Measurements from ENCODE around the gene SECISBP2L.

Gene SECISBP2L

GRCh38 chr15:48978638-48979037 is 67.6 kb downstream of the SECISBP2L start:
- ATAC-seq (ENCODE audit: insufficient read depth, low read depth) (no peak), DNase-seq (no peak)
- no peak overlapping the region for H3K9ac ChIP-seq (ENCODE audit: low read depth, low read length)
- H3K4me3 ChIP-seq (ENCODE audit: low read depth in 1 of 2, low read length in 2 of 2), result no peak overlapping the region
- H3K4me1 ChIP-seq (ENCODE audit: insufficient read depth, low read length), result peaks cover 22% of the 10 kb centered on the region
- H2AFZ ChIP-seq (ENCODE audit: low read depth, low read length), result no peak overlapping the region
- H3K79me2 ChIP-seq (ENCODE audit: insufficient read depth, low read length), result no peaks in the 10 kb centered on the region
- TF ChIP-seq CTCF (IDR thresholded peaks at IDR 0.05; ENCODE audit: borderline replicate concordance, extremely low read depth, low read length, poor library complexity, severe bottlenecking) (no peak), EZH2 (IDR thresholded peaks at IDR 0.05; ENCODE audit: borderline replicate concordance, low read depth, low read length, severe bottlenecking) (no peak)
- H3K9me3 ChIP-seq (ENCODE audit: insufficient read depth, low read length, severe bottlenecking), result no peaks in the 10 kb centered on the region
- no peaks in the 10 kb centered on the region for H3K36me3 ChIP-seq (ENCODE audit: insufficient read depth, low read length)
- H3K27ac ChIP-seq (ENCODE audit: low read length), result no peak overlapping the region; the same call in 1 of the 2 replicates
- H4K20me1 ChIP-seq (ENCODE audit: insufficient read depth, low read length), result no peaks in the 10 kb centered on the region
- no peaks in the 10 kb centered on the region for H3K27me3 ChIP-seq (ENCODE audit: insufficient read depth, low read length, poor library complexity)
- no peak overlapping the region for H3K4me2 ChIP-seq (ENCODE audit: insufficient read depth, low read length)

- TF ChIP-seq CTCF (IDR thresholded peaks at IDR 0.05; ENCODE audit: borderline replicate concordance, extremely low read depth, low read length, poor library complexity, severe bottlenecking) (no peak), EZH2 (IDR thresholded peaks at IDR 0.05; ENCODE audit: borderline replicate concordance, low read depth, low read length, severe bottlenecking) (no peak)
- H3K36me3 ChIP-seq (ENCODE audit: insufficient read depth, low read length), result no peaks in the 10 kb centered on the region
- H3K27me3 ChIP-seq (ENCODE audit: insufficient read depth, low read length, poor library complexity), result no peaks in the 10 kb centered on the region
- H3K4me1 ChIP-seq (ENCODE audit: insufficient read depth, low read length), result peaks cover 22% of the 10 kb centered on the region
- ATAC-seq (ENCODE audit: insufficient read depth, low read depth) (no peak), DNase-seq (no peak)
- no peaks in the 10 kb centered on the region for H4K20me1 ChIP-seq (ENCODE audit: insufficient read depth, low read length)
- H3K4me2 ChIP-seq (ENCODE audit: insufficient read depth, low read length), result peak overlapping the region; percentile 85
- H3K9ac ChIP-seq (ENCODE audit: low read depth, low read length), result peak overlapping the region; percentile 77
- no peaks in the 10 kb centered on the region for H3K9me3 ChIP-seq (ENCODE audit: insufficient read depth, low read length, severe bottlenecking)
- no peaks in the 10 kb centered on the region for H3K79me2 ChIP-seq (ENCODE audit: insufficient read depth, low read length)
- H3K27ac ChIP-seq (ENCODE audit: low read length), result no peak overlapping the region; the same call in 1 of the 2 replicates
- H2AFZ ChIP-seq (ENCODE audit: low read depth, low read length), result peak overlapping the region; percentile 89
- H3K4me3 ChIP-seq (ENCODE audit: low read depth in 1 of 2, low read length in 2 of 2), result peak overlapping the region in 1 of 2 experiments; percentile 66; a peak in 2 of 4 replicates
These were observed 69.7 kb downstream of the SECISBP2L start for GRCh38 chr15:48976444-48977088.

GRCh38 chr15:48975472-48976419 is 70.5 kb downstream of the SECISBP2L start:
- peaks cover 22% of the 10 kb centered on the region for H3K4me1 ChIP-seq (ENCODE audit: insufficient read depth, low read length)
- H2AFZ ChIP-seq (ENCODE audit: low read depth, low read length), result peak overlapping the region; percentile 98
- no peaks in the 10 kb centered on the region for H3K79me2 ChIP-seq (ENCODE audit: insufficient read depth, low read length)
- DNase-seq (peak; percentile 84), ATAC-seq (ENCODE audit: insufficient read depth, low read depth) (peak; percentile 95)
- peak overlapping the region; percentile 77 for H3K9ac ChIP-seq (ENCODE audit: low read depth, low read length)
- H3K4me3 ChIP-seq (ENCODE audit: low read depth in 1 of 2, low read length in 2 of 2), result peak overlapping the region; percentile 39 to 66
- no peaks in the 10 kb centered on the region for H3K27me3 ChIP-seq (ENCODE audit: insufficient read depth, low read length, poor library complexity)
- TF ChIP-seq EZH2 (IDR thresholded peaks at IDR 0.05; ENCODE audit: borderline replicate concordance, low read depth, low read length, severe bottlenecking) (no peak), CTCF (IDR thresholded peaks at IDR 0.05; ENCODE audit: borderline replicate concordance, extremely low read depth, low read length, poor library complexity, severe bottlenecking) (peak; percentile 85)
- H3K9me3 ChIP-seq (ENCODE audit: insufficient read depth, low read length, severe bottlenecking), result no peaks in the 10 kb centered on the region
- peak overlapping the region; percentile 71 for H3K27ac ChIP-seq (ENCODE audit: low read length)
- peak overlapping the region; percentile 85 for H3K4me2 ChIP-seq (ENCODE audit: insufficient read depth, low read length)
- no peaks in the 10 kb centered on the region for H4K20me1 ChIP-seq (ENCODE audit: insufficient read depth, low read length)
- H3K36me3 ChIP-seq (ENCODE audit: insufficient read depth, low read length), result no peaks in the 10 kb centered on the region
